ENCODE measurements around the gene ARAP1.

The ARAP1 gene

DNA sequence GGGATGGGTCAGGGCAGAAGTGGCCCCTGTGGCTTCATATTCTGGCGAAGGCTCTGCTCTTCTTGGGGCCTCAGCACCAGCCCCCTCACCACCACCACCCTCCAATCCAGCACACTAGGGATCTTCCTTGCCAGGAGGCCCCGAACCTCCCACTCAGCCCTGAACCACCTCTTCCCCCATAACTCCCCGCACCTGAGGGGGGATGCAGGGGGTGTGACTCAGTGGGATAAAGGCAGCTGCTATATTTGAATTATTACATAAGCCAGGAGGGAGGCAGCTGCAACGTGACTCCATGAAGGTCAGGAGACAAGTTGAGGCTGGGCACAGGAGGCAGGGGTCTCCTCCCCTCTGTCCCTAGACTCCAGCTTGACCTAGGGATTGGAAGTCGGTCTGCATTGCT is 72.3 kb downstream of the ARAP1 start:
- no peak for DNase-seq

DNA sequence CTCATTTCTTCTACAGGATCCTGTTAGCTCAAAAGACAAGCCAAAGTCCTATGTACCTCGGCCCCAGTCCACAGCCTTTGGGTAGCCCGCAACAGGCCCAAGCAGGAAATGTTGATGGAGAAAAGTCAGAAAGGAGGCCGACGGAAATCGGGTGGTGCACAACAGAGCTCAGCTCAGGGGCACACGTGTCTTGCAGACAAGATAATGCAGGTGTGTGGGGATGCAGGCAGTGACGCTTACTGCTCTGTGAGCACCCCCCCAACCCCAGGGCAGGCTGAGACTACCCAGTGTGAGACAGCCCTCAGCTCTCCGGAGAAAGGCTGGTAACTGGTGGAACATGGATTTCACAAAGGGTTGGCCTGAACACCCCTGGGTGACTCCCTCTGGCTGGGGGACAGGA is 73.7 kb downstream of the ARAP1 start:
- DNase-seq, result no peak

DNA sequence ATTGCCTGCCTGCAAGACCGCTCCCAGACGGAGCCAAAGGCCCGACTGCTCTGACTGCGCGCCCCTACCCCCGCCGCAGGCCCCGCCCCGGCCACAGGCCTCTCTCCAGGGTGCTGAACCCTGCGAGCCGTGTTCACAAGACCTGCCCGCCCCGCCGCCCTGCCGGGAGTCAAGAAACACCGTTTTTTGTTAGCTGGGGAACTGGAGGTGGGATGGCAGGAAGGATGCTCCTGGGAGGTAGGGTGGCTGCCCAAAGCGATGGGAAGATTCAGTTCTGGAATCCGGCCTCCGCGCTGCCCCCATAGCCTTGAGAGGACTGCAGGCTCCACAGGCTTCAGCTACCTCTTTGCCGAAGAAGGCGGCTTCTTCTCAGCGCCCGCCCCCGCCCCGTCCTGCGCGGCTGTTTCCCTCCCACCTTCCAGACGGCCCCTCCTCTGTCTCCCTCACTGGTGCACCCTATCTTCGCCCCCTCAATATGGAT is 75.3 kb downstream of the ARAP1 start:
- no peak for DNase-seq

DNA sequence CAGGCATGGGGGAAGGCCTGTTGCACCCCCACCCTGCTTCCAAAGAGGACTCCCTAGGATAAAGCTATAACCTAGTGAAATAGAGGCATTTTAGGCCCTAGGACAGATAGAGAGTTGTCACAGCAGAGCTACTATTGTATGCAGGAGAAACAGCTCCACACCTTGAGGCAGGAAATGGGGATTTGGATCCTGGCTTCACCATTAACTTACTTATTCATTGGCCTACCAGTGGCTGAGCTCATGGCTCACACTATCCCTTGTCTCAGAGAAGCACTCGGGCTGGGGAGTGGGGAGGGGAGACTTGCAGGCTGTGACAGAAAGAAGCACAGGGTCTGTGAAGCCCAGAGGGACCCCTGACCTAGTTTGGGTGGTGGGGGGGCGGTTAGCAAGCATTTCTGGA is 77.0 kb downstream of the ARAP1 start:
- DNase-seq, result no peak

DNA sequence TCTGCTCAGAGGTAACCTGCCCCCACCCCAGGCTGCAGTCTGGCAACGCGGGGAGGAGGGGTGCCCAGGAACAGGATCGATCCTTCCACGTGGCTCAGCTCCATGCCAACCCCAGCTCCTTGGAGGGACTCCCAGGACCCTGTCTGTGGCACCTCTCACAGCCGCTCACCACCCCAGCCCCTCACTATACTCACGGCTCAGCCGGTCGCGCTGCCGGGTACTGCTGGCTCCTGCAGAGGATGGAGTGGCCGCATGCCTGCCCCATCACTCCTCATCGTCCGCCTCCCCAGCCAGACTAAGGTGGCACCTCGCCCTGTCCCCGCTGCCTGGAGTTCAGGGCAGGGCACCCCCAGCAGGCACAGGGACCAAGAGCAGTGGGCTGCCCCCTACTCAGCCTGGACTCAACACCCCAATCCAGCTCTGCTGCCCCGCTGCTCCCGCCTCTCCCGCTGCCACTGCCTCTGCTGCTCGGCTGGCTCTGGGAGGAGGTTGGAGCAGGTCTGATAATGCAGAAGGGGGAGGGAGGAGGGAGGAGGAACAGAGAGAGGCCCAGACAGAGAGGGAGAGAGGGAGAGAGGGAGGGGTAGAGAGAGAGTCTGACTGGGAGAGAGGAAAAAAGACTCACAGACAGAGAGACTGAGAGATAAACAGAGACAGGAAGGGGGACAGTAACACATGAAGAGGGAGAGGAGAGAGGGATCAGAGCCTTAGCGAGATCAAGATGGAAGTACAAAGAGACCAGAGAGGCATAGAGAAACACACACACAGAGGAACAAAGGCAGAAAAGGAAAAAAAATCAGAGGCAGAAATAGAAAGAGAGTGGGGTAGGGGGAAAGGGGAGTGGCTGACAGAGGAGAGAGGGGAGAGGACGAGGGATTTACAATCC is 78.0 kb downstream of the ARAP1 start, which contains the start of gene PDE2A:
Gene PDE2A (minus strand): TSS at position 480 of the 886 bp plus-strand sequence. CDS start 215 bp downstream, at position 265.
- DNase-seq, result peak; percentile 75

DNA sequence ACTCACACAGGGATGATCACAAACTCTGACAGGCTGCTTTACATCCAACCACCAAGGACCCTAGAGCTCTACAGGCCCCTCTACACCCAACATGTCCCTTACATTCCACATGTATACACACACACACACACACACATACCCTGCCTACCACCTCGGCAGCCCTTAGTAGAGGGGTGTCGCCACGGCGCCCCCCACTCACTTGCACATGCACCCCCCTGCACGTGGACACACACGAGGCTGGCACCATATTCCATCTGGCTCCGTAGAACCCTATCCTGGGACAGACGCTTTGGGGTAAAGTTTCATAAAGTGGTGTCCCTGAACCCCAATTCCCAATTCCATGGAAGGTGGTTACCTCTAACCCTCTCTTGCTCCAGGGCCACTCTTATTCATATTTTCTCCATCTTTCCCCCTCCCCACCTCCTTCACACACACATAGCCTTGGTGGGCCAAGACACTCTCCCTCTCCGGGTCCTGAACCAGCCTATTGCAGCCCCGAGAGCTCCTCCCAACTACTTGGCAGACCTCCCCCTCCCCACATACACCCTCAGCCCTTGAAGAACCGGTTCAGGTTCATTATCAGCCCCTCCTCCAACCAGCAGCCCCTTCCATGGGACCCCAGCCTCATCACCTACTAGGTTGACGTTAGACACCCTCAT is 78.8 kb downstream of the ARAP1 start:
- DNase-seq, result no peak

DNA sequence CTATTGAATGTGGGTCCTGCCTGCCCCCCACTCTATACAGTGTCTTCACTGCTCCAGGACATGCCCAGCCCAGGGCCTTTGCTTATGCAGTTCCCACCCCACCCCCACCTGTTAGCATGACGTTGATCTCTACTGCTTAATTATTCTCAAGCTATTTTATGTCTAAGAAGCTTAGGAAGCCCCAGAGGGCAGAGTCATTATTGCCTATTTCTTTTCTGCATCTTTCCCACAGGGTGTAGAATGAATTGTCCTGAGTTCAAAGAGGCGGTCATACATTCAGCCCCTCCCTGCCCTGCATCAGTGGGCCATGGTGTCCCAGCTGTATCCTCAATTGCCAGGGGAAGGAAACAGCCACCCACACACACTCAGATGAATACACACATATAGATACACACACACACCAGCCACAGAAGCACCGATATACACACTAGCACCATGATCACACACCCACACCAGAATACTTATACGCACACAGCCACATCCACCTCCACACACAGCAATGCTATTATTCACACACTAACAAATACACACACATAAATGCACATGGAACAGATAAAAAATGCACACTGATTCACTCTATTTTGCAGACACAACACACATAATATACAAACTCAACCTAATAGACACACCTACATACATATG is 79.5 kb downstream of the ARAP1 start:
- DNase-seq, result no peak

DNA sequence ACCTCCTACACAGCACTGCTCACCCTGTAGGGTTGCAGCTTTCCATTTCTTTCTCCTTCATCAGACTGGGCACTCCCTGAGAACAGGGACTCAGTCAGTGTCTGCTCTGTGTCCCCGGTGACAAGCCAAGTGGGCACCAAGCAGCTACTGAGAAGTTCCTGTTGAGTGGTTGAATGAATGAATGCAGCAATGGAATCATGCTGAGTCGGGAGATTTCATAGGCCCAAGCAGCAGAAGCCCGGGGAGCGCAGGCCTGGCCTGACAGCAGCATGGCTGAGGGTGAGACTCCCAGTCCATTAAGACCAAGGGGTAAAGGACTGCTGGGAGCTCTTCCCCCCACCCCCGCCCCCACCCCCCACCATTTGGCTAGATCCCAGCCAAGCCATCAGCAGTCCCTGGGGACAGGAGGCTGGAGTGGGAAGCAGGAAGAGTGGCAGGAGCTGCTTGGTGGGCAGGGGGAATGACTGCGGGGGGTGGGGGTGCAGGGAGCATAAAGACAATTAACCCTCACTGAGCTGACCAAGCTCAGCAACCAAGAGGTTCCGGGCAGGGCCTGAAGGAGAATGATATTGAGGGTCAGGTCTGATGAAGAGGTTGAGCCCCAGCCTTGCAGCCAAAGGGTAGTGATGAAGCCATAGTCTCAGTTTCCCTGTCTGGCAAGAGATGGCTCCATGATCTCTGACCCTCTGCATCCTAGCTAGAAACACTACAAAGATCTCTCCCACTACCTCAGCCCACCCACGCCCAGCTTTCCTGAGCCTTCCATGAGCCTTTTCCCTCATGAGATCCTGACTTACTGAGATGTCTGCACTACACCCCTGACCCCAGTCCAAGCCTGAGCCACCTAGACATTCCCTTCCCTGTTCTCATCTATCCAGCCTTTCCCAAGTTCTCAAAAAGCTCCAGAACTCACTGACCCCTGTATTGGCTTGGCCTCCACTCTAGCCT is 80.8 kb downstream of the ARAP1 start:
- DNase-seq, result no peak

DNA sequence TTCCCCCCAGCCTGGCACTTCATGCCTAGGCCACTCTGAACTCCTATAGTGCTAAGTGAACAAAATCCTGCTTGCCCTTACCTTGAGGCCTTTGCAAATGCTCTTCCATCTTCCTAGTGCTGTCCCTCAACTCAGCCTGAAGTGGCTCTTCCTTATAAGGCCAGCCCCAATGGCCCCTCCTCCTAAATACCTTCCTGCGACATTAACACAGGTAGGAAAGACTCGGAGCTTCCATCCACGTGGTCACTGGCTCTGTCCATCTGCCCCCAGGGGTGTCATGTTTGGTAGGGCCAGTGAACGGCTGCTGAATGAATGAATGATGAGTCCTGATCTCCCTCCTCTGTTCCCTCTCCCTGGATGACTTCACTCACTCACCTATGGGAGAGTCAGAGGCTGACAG is 82.2 kb downstream of the ARAP1 start:
- peak; percentile 34 for DNase-seq

DNA sequence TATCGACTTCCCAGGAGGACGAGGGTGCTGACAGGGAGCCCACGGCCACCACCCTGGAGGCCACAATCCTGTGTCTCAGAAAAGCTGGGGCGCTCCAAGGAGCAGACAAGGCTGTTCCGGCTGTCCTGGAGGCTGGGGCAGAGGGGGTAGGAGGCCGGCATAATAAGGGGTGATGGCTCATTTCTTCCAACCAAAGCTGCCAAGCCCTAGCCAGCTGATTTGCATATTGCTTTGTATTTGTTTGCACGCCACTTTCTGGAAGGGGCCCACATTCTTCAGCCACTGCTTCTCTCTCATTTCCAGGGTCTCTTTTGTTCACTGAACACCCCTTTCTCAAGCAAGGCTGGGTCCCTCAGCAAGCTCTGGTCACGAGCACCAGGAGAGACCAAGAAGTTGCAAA is 82.7 kb downstream of the ARAP1 start:
- no peak for DNase-seq

DNA sequence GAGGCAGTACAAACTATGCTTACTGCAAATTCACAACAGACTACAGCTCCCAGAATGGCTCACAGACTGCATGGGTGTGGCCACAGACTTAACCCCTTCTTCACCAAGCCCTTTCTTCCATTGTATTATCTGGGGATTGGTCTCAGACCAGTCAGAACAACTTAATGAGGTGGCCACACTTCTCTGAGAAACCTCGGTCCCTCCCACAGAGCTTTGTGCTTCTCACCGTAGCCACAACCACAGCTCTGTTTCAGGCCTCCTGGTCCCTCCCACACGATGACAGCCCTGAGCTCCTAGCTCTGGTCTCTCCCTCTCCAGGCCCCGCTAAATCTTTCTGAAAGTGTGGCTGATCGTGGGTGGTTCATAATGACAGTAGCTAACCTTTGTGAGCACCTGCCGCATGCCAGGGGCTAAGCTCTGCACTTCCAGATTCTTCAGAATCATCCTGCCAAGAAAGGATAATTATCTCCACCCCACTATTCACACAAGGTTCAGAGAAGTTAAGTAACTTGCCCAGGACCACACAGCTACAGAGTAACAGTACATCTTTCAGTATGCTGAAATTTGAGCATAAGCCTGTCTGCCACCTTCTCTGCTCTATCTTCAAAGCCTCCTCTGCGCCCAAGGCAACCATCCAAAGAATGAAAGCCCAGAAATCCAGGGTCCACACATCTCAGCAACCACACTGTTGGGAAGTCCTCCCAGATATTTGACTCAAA is 83.4 kb downstream of the ARAP1 start:
- DNase-seq, result no peak

DNA sequence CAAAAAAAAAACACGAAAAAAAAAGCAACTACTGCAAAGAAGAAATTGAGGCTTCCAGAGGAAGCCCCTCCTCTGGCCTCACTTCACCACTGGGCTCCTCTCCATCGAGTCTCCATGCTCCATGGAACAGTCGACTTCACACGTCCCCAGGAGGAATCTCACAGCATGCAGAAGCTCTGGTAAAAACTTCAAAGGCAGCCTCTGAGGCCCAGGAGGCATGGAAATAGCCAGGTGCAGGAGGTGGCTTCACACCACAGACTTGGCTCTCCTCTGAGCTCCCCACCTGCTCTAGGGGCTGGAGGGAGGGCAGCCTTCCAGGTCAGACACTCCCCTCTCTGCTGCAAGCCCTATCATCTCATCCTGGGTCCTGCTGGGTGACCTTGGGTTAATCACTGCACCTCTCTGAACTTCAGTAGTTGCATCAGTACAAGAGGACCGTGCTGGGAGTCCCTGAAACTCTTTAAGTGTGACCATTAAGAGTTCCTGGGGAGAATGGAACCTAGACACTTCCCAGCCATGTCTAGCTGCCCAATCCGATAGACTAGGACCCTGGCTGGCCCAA is 86.2 kb downstream of the ARAP1 start:
- DNase-seq, result no peak

DNA sequence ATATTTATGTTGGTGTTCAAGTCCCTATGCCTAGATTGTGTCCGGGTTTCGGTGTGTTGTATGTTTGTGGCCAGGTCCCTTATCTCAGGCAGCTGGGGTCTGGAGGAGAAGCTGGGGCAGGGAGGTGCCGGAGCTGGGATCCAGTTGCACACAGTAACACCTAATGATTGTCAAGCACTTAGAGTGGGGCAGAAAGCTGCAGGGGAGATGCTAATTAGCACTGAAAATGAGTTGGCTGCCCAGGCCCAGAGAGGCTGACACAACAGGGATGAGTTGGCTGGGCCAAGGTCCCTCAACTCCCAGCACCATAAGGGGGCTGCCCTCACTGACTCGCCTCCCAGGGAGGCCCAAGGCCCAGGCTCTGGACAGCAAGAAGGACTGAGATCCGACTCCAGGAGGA is 90.2 kb downstream of the ARAP1 start:
- DNase-seq, result no peak

DNA sequence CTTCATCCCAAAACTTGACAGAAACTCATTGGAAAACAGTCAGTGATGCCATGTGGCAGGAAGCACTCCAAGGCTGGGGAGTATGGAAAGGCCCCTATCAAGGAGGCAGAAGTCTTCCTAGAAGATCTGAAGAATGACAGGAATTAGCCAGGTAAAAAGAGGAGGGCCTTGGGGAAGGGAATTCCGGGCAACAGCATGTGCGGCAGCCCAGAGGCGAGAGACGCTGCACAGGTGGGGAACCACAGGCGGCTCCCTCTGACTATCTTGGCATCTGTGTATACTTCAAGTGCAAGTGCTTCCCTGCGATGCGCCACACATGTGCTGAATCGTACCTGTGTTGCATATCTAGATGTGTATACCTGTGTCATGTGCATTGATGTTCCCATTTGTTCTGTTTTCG is 90.7 kb downstream of the ARAP1 start:
- DNase-seq, result no peak

DNA sequence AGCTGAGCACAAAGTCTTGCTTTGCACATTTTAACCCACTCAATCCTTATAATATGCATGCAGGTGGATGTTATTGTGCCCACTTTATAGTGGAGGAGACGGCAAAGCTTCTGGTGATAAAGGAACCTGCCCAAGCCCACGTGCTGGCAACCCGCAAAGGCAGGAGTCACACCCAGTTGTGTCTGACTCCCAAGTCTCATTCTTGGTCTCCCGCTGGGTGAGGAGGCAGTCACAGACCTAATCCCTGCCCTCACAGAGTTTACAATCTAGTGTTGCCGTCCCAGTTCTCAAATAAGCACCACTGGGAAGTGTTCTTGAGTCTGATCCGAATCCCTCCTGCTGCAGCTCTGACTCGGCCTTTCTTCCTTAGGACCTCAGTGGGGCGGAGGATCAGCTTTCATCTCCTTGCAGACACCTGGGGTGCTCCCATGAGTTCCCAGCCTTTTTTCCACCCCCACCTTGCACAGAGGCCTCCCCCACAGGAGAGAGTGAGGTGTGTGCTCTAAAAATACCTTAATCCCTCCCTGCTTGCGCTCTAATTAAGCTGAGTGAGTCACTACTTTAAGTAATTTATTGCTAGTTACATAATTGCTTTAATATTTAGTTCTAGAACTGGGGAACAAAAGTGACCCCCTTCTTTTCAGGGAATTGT is 93.1 kb downstream of the ARAP1 start:
- no peak for DNase-seq

DNA sequence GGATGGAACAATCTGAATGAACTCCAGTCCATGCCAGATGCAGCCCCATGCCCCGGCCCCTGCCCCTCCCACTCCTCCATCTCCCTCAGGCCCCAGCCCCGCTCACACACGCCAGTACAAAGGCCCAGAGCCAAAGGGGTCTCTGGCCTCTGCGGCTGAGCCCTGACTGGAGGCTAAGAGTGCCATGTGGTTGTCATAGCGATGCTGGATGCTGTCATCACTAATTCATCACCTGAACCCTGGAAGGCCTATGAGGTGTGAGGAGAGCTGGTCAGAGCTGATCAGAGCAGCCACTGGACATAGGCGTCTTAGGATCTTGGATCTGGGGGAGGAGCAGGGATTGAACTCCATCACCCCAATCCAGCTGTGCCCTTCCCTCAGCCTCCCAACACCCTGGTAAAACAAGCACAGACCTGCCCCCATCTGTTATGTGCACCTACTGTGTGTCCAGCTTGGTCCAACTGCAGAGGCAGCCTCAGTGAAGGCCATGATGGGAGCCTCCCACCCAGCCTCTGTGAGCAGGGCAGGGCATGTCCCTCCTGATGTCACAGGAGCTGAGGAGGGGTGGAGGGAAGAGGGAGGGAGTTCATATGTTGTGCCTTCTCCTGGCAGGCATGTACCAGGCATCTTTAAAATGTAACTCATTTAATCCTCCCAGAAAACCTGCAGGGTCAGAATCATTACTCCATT is 94.7 kb downstream of the ARAP1 start:
- no peak for DNase-seq

DNA sequence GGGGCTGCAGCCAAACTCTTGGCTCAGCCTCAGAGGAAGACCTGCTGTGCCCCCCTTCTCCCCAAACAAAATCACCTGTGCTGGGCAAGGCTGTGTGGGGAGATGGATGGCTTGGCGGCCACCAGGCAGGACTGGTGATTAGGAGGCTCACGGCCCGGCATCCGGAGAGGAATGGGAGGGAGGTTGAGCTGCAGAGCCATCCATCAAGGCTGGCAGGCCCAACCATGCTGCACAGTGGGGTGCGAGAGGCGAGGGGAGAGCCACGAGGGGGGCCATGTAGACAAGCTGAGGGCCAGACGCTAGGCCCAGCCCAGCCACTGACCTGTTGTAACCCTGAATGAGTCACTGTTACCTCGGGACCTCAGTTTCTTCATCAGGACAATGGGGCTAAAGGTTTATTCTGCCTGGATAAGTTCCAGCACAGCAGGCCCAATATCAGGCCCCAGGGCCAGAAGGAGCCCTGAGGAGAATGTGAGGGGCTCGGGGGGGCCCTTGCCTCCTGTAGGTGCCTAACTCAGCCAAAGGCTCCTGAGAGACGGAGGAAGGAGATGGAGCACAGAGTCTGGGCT is 96.2 kb downstream of the ARAP1 start:
- no peak for DNase-seq

DNA sequence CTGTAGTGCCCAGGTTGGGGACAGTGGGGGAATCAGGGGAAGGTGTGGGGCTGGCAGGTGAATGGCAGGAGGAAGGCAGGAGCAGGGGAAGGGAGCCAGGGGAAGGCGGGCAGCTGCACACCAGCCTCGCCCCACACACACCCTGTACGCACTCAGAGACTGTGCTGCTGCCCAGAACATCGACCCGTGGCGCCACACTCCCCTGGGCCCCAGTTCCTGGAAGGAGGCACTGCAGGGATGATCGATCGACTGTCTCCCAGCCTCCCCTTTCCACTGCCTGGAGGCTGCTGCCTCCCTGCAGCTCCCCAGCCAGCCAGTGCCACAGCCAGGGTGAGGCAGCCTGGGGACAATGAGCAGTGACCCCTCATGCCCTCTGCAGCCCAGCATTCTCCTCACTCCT is 97.2 kb downstream of the ARAP1 start:
- no peak for DNase-seq

DNA sequence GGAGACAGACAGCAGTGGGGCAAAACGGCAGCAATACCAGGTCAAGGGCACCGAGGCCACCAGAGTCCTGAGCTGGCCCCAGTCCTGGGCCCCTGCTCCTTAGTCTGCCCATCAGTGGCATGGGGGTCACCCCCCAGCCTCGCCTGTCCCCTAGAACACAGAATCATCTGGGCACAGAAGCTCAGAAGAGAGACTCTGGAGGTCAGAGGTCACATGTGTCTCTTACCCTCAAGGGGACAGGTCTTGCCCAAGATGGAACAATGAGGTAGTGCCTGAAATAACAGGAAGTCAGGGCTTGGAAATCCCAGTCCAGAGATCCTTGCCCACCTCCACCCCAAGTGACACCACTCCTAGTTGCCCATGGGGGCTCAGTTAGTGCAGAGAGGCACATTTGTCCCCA is 98.6 kb downstream of the ARAP1 start:
- DNase-seq, result no peak

Measured in NCI-H510A treated with DMSO at 0.1 percent for 48 hours (cell line).